Mucosa of gallbladder (tissue), 1 donor: ENCODE results near the gene GPR139. TPM values are rescaled to one million over a fixed set of nuclear protein-coding genes. Genes with fewer than 3 reads are reported as not detected.

ENCODE experiments used
- DNase-seq: peaks from one replicate; pipeline ENCODE4 v3.0.0-alpha.2; 2020; ENCODE audit warnings: low spot score
- total RNA-seq: library from RNA; stranded (reverse); gene quantifications from one replicate; pipeline ENCODE4 v1.2.1, GENCODE V29; 2021
- donor health status: DM: no; HTN: no; CAD: no.

The GPR139 gene
- not detected for total RNA-seq

DNA sequence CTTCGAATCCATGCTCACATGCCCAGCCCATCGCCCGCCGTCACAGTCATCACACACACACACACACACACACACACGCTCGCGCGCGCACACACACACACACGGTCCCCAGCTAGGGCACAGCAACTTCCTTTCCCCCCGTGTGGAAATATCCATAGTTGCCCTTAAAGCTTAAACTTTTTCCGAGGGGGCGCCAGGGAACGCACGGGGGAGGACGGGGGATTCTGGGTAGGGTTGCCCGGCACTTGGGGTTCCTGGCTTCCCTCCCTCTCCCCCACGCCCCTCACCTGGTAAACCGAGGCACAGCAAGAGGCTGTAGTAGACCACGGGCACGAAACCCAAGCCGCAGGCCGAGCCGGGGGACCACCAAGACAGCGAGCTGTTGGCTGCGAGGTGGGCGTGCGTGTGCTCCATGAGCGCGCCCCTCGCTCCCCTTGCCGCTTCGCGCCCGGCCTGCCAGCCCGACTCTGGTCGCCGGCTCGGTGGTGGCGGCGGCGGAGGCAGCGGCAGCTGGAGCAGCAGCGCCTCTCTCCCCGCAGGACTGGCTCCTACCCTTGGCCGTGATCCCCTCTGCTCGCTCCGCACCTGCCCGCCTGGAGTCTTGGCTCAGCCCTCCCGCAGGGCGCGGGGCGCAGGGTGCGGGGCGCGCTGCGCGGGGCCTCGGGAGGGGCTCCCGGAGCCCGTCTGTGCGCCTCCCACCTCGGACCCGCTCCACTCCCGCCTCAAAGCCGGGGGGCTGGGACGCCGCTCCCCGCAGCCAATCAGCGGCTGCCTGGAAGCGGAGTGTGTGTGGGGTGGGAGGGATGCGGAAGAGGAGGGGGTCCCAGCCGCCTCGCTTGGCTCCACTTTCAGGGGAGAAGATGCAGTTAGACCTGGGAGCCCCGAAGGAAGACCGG lies at the start of gene GPR139:
GPR139 (minus strand) TSS at position 688 of the 896 bp plus-strand sequence; CDS start at position 414, 274 bp downstream.
- DNase-seq, result no peak

DNA sequence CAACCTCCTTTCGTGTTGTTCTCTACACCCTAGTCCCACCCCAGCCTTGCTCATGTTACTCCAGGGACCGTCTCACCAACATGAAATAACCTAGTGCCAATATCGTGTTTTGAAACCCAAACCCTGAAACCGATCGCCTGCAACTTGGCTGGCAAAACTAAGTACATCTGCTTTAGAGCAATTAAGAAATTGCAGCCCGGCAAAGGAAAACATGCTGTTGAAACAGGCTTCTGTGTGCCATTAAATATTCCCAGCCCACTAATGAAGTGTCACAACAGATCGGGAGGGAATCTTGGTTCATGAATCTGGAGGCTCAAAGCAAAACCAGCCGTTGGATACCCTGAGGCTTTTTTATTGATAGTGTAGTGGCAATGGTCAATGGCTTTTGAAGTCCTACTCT lies 48.3 kb upstream of the GPR139 start:
- no peak for DNase-seq

DNA sequence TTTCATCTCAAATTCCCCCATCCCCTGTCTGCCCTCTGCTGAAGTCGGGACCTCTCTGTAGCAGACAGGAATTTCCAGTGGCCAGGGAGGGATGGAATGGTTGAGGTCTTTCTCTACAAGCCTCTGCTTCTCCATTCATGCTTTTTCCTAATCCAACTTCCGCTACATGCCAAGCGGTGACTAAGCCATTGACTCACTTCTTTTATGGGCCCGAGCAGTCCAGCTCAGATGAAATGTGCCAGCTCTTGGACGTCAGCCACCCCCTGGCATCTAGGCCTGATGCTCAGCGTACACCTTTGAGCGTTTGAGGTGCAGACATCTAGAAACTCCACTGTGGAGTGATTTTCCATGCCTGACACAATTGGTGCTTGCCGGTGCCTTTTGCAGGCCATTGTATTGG lies 40.7 kb upstream of the GPR139 start:
- no peak for DNase-seq

DNA sequence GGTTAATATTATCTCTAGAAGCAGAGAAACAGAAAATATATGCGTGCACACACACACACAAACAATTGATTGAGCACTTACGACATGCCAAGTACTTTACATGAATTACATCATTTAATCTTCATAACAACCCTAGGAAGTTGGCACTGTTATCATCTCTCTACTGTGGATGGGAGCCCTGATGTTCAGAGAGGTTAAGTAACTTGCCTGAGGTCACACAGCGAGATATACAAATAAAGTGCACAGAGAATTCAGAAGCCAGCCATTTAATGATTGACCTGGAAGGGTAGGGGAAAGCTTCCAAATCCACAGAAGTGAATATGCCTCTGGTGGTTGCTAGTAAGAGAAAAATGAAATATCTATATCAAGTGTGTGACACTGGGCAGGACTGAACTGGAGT lies 37.5 kb upstream of the GPR139 start:
- no peak for DNase-seq

DNA sequence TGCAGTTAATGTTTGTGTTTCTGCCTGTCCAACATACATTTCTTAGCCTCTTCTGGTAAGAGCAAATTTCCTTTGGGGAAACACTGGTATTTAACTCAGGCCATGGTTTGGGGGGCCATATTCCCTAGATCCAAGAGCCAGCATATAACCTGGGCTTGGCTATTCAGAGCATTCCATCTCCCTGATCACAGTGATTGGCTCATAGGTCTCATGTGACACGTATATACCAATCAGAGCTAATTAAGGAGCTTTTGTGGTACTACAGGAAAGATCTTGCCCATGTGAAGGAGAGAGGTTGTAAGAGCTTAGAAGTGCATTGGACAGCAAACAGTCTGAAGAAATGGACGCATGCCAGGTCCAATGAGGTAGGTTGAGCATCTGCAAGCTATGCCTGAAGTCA lies 33.4 kb upstream of the GPR139 start:
- DNase-seq, result no peak

DNA sequence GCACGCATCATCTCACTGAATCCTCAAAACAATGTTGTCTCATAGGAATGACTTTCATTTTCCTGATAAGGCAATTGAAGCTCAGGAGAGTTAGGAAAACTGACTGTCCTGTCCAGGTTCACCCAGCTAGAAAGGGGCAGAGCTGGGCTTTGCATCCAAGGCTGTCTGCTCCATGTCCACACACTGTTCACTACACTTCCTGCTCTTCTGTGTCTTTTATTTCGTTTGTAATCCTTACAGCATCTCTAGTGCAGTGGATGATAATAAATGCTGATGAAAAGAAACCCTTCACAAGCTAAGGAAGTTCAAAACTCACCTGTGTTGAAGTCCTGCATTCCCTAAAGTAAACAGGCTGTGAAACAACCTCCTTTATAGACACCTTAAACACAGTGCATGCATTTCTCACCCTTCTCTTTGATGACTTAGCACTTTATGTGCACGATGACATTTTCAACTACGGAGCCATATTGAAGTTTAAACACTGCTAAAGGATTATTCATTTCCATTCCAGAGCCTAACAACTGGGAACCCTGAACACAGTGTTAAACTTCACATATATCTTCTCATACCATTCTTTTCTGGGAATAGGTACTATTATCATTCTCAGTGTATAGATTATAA lies 31.0 kb upstream of the GPR139 start:
- DNase-seq, result no peak

DNA sequence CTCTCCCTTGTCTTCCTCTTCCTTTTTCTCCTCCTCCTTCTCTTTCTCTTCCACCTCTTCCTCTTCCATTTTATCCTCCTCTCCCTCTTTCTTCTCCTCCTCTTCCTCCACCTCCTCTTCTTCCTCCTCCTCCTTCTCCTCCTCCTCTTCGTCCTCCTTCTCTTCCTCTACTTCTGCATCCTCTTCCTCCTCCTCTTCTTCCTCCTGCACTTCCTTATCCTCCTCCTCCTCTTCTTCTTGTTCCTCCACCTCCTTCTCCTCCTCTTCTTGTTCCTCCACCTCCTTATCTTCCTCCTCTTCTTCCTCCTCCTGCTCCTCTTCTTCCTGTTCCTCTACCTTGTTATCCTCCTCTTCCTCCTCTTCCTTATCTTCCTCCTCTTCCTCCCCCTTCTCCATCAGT lies 28.8 kb upstream of the GPR139 start:
- DNase-seq, result no peak

DNA sequence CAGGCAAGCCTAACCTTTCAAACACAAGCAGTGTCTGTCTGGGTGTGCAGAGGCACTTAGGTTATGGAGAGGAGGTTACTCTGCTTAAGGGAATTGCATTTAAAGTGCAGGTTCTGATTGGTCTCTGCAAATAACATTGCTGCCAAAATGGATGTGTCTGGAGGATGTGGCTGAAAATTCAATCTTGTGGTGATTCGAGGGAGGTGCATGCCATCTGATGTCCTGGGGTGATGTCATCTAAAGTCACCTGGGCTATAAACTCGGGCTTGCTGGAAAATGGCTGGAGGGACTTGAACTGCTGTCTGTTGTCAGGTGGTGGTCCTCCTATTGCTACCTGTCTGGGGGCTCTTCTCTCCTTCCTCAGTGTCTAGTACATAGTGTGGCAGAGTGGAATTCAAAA lies 28.3 kb upstream of the GPR139 start:
- no peak for DNase-seq

DNA sequence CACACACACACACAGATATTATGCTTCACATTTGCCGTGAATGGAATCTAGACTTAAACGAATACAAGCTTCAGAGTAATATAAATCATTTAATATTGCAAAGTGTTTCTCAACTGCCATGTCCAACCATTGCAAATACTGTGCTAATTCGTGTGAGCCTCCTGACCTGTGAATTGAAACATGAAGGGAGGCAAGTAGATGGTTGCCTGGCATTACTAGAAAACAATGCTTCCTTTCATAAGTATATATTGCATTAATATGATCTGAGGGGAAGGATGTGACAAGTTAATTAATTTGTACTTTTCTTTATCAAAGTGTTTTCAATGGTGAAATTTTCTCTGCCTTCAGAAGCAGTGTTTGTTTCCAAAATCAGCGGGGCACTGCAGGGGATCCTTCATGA lies 25.7 kb upstream of the GPR139 start:
- no peak for DNase-seq

DNA sequence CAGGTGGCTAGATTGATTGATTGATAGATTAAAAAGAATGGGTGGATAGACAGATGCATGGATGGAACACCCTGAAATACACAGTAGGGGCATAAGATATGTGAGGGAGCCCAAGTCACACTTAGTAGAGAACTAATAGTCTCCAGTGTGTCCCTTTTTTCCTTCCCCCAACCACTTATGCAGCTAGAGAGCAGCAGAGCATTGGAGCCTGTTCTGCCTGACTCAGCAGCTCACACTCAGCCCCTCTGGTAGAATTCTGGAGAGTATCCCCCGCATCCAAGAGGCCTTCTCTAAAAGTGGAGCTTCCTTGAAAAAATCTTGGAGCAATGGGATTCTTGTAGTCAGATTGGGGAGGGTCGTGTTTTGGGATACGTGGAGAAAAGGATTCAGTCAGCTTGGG lies 20.5 kb upstream of the GPR139 start:
- no peak for DNase-seq

DNA sequence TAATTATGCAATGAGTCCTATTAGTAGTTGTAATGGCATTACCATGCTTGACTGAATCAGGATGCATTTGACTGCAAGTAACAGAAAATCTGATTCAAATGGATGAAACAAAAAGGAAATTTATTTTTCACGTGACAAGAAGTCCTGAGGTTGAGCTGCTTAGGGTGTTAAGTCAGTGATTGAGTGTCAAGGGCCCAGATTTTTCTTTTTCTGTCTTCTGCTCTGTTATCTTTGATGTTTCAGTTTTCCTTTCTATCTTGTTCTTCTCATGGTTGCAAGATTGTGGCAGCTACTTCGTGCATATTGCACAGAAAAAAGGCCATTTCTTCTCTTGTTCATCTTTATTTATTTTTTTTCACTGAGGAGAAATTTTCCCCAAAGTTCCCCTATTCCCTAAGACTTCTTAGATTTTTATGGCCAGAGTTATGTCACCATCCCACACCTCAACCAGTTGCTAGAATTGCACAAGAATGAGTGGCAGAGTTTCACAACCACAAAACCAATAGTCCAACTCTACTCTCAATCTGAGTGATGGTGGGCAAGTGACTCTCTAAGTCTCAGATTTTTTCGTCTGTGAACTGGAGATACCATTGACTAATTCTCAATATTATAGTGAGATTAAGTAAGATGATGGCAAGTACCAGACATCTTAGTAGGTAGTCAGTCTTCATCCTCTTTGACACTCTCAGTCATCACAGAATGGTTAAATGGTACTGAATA lies 15.7 kb upstream of the GPR139 start:
- no peak for DNase-seq

DNA sequence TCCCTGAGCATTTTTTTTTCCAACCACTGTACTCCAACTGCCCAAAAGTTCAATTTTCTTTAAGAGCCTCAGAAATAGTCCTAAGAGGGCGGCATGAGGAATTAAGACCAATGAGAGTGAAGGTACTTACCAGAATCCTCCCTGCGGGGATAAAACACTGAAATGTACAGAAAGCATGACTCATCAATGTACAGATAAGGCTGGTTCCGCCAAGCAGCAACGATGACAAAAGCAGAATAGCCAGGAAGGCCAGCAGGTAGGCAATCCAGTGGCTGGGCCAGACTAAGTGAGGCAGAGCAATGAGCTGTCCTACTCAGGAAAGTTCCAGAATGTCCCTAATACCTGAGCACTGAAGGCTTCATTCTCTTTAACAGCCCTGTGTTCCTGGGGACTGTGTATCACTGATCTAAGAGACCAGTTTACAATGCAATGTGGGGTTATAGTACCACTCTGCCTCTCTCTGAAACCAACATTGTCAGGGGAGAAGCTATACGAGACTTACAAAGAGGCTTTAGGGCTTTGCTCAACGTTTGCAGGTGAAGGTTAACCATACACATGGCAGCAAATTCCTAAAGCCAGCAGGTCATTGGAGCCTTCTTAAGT lies 11.0 kb upstream of the GPR139 start:
- no peak for DNase-seq

DNA sequence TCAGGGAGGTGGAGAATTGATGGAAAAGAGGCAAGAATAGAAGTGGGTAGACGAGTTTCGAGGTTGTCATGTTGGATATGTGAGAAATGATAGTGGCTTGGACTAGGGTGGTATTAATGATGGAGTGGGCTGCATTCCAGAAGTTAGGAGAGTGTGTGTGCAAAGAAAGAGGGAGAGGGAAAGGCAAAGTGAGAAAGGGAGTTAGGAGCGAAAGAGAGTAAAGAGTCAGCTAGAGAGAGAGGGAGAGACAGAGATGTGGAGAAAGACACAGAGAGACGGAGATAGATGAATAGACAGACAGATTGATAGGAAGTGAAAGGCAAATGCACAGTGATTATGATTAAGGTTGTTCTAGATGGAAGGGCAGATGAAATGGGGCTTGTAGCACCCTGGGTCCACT lies 5.4 kb upstream of the GPR139 start:
- DNase-seq, result no peak

DNA sequence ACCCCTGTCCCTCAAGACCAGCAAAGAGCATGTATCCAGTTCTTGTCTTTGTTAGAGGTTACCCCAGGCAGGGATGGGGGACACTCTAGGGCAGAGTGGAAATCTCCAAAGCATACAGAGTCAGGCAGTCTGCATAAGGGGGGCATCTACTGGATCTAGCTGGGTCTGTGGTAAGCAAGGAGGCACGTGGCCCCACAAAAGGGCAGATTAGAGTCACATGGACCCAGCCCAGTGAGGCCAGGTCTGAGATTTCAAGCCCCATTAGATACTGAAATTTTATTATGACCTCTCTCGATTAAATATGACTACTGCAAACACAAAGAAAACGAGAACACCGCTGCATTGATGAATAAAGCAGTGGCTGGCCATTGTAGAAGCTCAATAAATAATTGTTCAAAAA lies 1.6 kb upstream of the GPR139 start:
- no peak for DNase-seq

DNA sequence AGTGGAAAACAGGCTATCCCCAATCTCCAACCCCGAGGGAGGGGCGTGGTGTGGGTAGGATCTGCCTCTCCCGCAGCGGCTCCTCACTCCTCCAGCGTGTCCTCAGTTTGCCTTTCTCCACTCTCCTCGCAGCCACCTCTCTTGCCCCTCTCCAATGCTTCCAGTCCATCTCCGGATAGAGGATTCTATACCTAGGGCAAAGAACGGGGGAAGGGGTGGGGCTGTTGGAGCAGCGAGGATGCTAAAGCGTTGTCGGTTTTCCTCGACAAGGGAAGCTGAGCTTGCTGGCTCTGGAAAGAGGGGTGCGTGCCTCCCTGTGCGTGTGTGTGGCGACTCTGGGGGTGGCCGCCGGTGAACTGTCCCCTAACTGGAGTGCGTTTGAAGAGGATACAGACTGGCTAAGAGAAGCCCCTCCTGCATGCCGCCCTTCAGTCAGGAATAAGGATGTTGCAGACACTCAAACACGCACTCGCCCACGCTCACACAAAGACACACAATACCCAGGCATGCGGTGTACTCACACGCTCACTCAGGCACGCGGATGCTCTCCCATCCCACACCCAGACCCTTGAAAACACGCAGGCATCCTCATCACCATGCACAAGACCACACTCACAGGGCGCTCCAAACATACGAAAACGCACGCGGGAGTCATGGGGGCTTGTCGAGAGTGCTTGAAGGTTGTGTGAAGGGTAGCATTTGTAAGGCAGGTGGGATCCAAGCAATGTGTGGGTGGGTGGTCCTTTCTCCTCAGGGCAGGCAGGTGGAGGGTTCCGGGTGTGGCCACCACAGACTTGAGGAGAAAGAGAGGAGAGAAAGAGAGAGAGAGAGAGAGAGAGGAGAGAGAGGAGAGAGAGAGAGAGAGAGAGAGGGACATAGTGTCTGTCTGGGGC lies 655 bp upstream of the GPR139 start:
- DNase-seq, result no peak

DNA sequence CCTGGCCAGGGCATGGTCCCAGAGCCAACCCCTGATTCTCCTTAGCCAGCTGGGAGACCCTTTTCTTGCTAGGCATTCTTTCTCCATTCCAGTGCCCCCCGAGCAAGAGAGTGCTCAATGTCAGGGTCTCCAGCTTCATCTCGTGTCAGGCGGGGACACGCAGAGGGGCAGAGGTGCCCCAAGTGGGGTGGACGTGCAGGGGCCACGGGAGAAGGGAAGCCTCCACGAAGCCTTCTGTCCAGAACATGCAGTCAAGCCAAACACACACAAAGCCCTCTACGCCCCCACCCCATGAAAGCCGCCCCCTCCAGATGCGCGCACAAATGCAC lies 852 bp downstream of the GPR139 start:
- no peak for DNase-seq

DNA sequence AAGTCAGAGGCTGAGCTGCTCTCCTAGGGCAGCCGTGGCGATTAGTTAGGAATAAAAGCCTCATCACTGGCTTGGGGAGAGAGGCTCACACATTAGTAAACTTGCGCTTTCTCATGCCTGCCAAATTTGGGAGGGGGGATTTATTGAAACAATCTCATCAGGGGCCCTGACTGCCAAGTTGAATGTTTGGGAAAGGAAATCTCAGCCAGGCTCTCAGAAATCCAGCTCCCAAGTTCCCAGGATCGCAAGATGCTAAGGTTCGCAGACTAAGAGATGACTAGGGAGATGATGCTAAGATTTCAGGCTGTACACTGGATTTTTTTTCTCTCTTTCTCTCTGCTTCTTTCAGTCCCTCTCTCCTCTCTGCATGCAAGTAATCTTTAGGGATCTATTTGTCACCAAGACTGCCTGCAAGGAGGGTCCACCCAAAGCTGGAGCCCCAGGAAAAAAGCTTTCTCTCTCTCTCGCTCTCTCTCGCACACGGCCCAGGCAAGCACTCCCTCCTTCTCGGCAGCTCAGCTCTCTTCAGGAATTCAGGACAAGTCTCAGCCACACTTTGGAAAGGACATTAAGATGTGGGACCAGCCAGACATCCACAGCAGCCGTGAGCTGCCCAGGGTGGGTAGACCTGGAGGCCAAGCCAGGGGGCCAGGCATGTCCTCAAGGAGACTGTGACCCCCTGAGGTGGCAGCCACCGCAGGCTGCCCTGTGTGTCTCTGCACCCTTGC lies 1.4 kb downstream of the GPR139 start:
- no peak for DNase-seq

DNA sequence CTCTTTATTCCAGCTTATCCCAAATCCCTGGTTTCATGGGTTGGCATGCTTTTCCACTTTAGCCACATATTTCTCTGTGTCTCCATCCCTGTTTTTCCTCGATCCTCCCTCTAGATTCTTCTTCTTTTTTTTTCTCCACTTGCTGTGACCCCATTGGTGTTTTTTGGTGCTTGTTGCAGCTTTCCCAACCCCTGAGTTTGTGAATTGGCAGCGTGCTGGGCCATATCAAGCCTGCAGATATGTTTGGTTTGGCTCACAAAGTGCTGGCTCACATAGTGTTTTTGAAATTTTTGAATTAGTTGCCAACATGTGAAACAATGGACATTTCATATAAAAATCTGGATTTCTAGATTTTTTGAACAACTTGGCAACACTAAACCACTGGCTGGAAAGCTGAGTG lies 8.8 kb downstream of the GPR139 start:
- no peak for DNase-seq

DNA sequence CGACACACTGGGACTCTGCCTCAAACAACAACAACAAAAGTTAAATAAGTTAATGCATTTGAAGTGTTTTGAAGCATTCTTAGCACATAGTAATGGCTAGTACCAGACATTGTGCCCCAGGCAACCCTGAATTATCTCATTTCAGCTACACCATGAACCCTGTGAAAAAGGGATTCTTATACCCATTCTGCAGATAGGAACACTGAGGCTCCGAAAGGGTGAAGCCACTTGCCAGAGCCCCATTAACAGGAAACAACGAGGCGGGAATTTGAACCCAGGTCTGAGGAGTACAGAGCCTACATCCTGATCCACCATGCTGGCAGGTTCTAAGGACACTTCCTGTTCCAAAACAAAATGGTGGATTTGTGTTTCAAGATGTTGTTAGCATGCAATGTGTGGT lies 9.2 kb downstream of the GPR139 start:
- no peak for DNase-seq

DNA sequence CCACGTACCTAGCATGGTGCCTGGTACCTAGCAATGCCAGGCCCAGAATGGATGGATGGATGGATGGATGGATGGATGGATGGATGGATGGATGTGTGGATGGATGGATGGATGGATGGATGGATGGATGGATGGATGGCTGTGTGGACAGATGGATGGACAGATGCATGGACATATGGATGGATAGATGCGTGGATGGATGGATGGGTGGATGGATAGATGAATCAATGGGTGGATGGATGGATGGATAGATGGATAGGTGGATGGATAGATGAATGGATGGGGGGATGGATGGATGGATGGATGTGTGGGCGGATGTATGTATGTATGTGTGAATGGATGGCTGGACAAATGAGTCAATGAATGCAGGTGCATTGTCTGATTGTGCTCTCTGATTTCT lies 12.6 kb downstream of the GPR139 start:
- no peak for DNase-seq

DNA sequence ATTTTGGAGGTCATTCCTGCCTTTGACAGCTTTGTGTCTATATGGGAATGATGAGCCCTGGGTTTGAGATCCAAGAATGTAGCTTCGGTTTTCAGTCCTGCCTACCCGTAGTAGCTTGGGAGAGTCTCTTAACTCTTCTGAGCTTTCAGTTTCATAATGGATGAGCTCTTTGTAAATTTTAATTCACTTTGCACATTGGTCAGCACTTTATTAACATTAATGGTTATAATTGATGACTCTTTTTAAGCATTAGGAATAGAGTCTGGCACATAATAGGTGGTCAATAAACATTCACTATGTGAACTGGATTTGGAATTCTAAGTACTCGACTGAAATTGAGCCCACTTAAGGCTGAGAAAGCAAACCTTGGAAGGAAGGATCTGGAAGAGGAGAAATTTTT lies 17.3 kb downstream of the GPR139 start:
- DNase-seq, result no peak
